ENCODE data around the gene MED9.

DNA sequence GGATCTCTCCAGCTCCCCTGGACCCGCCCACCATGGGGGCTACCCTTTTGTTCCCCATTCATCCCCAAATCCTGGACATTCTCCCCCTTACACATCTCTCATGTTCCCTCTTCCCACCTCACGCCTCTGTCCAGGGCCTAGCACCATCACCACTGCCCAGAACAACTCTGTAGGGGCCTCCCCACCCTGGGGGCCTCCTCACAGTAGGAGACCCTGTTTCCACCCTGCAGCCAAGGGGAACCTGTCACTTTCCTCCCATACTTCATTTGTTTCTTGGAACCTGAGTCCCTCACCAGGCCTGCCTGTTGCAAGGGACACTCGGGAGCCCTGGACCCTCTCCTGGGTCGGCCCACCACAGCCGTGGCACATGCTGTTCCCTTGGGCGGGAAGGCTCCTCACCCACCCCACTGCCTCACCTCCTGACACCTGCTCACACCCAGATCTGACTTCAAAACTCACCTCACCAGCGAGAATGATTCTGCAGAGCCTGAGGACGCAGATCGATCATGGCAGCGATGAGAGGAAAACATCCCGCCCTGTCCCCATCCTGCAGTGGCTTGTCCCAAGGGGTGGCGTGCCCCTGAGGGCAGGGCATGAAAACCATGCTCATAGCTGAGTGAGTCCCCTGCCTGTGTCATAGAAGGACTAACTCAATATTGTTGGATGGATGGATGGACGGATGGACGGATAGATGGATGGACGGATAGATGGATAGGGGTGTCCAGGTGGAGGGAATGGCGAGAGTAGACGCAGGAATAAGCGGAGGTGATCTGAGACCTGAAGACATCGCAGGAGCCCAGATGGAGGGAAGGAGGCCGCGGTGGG lies 26.2 kb downstream of the MED9 start:
- TF ChIP-seq, protein P1, sequence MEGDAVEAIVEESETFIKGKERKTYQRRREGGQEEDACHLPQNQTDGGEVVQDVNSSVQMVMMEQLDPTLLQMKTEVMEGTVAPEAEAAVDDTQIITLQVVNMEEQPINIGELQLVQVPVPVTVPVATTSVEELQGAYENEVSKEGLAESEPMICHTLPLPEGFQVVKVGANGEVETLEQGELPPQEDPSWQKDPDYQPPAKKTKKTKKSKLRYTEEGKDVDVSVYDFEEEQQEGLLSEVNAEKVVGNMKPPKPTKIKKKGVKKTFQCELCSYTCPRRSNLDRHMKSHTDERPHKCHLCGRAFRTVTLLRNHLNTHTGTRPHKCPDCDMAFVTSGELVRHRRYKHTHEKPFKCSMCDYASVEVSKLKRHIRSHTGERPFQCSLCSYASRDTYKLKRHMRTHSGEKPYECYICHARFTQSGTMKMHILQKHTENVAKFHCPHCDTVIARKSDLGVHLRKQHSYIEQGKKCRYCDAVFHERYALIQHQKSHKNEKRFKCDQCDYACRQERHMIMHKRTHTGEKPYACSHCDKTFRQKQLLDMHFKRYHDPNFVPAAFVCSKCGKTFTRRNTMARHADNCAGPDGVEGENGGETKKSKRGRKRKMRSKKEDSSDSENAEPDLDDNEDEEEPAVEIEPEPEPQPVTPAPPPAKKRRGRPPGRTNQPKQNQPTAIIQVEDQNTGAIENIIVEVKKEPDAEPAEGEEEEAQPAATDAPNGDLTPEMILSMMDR (IDR thresholded peaks at IDR 0.05) = no peak
- TF ChIP-seq POLR2A (IDR thresholded peaks at IDR 0.05) = no peak

Data from esophagus squamous epithelium (tissue), 4 donors.